NCI-H774 (cell line): ENCODE results near the gene B3GNT3.
"Not testable (repeated sequence)": the region's sequence is repeated elsewhere in the genome, so short reads cannot be mapped to it uniquely, and the experiment has no call there.

ENCODE experiments used
- DNase-seq: peaks from one replicate; lab custom pipeline; 2025; lab: John Stamatoyannopoulos, UW

Gene B3GNT3

GRCh38 chr19:17766543-17767131 lies 28.3 kb upstream of the B3GNT3 start:
- peak; percentile 28 for DNase-seq

DNA sequence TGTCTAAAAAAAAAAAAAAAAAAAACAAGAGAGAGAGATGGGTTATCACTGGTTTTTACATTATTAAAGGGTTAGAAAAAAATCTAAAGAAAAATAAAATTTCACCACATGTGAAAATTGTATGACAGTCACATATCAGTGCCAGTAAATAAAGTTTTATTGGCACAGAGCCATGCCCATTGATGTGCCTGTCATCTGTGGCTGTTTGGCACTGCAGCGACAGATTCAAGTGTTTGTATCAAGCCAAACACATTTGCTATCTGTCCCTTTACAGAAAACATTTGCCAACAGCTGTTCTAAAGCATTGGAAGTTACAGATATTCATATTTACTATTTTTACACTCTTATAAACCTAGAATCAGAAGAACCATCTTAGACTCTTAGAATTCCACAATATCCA lies 27.4 kb upstream of the B3GNT3 start:
- DNase-seq, result no peak

DNA sequence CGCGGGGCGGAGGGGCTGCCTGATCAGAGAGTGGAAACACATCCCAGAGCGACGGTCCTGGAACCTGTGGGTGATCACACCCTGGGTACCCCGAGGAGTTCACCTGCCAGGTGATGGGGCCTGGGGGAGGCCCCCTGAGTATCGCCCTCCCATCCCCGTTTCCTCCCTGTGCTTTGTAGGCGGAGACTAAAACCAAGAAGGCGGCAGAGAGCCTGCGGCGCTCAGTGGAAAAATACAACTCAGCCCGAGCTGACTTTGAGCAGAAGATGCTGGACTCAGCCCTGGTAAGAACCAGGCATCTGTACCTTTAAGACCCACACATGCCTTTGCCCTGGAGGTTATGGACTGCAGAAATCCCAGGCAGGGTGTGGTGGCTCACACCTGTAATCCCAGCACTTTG lies 24.3 kb upstream of the B3GNT3 start:
- DNase-seq, result no peak

DNA sequence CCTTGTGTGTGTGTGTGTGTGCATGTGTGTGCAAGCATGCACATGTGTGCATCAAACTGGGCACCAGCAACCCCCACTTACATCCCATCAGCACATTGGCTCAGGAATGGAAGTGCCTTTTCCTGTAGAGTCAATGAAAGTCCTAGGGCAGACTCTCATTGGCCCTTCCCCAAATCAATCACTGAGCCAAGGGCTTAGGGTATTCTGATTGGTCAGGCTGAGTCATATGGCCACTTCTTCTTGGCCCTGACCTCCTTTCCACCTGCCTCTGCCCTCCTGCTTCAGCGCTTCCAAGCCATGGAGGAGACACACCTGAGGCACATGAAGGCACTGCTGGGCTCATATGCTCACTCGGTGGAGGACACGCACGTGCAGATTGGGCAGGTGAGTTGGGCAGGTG lies 22.8 kb upstream of the B3GNT3 start:
- DNase-seq, result no peak

DNA sequence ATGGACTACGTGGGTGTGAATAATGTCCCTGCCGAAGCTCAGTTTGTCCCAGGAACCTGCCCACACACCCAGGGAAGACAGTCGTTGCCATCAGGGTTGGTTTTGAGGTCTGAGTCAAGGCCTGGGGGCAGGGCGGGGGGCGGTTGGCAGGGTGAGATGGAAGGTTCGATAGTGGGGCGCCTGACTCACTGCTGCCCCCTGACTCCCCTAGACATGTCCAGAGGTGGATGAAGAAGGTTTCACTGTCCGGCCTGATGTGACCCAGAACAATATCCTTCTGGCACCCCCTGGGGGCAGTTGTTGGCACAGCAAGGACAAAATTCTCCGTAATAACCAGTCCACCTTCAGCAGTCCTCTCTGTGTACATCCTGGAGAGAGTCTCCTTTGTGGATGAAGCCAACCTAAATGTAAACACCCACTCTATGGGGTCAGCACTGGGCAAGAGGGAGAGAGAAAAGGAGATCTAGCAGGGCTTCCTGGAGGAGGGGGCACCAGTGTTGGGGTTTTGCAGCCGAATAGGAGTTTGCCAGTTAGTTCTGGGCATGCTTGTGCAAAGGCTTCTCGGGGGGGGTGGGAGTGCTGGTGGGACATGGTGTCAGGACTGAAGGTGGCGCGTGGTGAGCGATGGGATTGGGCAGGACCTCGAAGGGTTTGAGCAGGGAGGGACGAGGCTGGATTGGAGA lies 19.6 kb upstream of the B3GNT3 start:
- DNase-seq, result no peak

DNA sequence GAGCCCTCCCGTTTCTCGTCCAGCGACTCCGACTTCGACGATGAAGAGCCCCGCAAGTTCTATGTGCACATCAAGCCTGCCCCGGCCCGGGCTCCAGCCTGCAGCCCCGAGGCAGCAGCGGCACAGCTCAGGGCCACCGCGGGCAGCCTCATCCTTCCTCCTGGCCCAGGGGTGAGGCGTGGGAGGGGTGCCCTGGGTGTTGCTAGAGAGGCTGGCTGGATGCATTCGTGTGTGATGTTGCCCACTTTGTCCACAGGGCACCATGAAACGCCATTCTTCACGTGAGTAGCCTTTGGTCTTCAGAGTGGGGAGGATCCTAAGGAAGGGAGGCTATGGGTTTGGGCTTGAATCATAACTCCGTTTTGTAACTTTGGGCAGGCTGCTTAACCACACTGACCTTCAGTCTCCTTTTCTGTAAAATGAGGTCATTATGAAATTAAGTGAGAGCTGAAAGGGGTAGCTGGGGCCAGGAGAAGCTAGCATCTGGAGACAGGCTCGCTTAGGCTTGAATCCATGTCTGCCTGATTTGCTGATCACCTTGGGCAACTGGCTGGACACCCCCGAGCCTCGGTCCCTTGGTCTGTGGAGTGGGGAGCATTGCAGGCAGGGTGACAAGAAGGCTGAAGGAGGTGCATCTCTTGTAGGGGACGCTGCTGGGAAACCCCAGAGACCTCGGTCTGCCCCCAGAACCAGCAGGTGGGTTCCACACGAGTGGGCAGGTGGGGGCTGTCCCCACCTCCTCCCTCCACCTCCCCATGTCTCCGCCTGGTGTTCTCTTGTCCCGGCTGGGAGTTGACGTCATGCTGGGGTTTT lies 18.7 kb upstream of the B3GNT3 start:
- no peak for DNase-seq

GRCh38 chr19:17777840-17778239 lies 17.1 kb upstream of the B3GNT3 start:
- DNase-seq, result not testable (repeated sequence)

DNA sequence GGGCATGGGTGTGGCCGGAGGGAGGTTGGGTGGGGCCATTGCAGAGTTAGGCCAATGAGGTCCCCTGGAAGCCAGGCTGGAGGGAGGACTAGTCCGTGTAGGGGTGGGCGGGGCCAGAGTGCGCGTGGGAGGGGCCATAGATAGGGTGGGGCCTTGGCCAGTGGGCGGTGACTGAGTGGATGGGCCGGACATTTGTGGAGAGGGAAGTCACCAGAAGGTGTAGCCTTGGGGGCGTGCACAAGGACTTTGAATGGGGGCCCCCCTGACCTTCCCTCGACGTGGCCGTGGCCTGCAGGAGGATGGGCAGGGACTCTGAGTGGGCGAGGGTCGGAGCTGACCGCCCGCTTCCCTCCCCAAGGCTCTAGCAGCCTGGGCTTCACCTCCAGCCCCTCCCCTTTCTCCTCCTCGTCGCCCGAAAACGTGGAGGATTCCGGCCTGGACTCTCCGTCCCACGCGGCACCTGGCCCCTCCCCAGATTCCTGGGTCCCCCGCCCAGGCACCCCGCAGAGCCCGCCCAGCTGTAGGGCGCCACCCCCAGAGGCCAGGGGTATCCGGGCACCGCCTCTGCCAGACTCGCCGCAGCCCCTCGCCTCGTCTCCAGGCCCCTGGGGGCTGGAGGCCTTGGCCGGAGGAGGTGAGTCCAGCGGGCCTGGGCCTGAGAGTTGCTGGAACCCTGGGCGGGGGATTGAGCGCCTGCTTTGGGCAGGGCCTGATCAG lies 16.5 kb upstream of the B3GNT3 start:
- peak; percentile 74 for DNase-seq

DNA sequence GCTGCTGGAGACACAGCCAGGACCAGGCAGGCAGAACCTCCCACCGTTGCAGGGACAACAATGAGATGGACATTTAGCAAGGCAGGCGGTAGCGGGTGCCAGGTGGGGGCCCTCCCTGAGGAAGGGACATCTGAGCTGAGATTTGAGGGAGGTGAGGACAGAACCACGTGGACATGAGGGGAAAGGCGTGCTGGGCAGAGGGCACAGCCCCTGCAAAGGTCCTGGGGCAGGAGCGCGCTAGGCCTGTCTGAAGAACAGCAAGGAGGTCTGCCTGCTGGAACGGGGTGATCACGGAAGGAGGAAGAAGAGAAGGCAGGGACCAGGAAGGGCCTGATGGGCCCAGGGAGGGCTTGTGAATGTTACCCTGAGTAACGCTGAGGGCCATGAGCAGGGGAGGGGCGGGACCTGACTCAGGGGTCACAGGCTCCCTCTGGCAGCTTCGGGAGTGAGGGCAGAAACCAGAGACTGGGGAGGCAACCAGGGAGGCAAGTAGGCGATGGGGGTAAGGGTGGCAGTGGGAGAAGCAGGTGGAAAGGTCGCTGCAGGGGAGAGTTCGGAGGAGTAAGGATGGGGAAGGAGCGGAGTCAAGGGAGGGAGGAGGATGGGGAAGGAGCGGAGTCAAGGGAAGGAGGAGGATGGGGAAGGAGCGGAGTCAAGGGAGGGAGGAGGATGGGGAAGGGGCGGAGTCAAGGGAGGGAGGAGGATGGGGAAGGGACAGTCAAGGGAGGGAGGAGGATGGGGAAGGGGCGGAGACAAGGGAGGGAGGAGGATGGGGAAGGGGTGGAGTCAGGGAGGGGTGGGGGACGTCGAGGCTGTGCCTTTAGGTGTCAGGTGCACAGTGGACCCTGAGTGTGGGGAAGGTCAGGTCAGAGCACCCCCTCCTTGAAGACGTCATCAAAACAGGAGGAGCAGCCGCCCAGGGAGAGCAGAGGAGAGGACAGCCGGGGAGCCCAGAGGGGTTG lies 15.7 kb upstream of the B3GNT3 start:
- no peak for DNase-seq

- DNase-seq, result no peak
Observed at GRCh38 chr19:17780781-17781180, 14.2 kb upstream of the B3GNT3 start.

DNA sequence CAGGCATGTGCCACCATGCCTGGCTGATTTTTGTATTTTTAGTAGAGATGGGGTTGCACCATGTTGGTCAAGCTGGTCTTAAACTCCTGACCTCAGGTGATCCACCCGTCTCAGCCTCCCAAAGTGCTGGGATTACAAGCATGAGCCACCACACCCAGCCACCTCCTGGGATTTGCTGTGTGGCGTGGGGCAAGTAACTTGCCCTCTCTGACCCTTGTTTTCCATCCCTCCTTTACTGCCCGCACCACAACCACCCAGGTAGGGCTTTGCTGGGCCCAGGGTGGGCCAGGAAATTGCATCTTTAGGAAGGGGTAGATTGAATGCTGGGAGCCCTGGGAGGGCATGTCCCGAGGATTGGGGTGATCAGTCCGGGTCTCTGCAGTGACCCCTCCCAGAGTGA lies 11.2 kb upstream of the B3GNT3 start:
- not testable (repeated sequence) for DNase-seq

DNA sequence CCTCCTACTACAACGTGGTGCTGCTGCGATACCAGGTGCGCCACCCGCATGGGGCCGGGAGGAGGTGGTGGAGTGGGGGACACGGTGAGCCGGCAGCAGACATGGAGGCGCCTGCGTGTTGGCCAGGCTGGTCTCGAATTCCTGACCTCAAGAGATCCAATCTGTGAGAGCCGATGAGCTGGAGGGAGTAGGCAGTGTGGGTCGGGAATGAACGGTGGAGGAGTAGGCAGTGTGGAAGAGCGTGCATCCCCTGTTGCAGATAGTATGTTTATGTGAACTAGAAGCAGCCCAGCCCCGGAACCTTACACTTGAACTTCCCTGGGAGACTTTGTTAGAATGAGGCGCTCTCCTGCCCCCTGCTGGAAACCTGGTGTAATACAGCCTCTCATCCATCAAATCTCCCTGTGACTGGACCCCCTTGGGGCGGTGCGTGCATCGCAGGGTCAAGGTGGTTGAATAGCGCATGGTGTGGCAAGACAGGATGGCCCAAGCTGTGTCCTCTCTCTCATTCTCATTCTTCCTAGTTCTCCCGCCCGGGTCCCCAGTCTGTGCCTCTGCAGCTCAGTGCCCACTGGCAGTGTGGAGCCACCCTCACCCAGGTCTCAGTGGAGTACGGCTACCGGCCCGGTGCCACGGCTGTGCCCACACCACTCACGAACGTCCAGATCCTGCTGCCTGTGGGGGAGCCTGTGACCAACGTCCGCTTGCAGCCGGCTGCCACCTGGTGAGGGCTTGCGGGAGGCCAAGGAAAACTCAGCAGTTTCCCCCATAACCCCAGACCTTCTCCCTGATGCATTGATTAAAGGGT lies 10.5 kb upstream of the B3GNT3 start:
- peak; percentile 56 for DNase-seq

- no peak for DNase-seq
Observed at GRCh38 chr19:17787274-17787913, 7.5 kb upstream of the B3GNT3 start.

- no peak for DNase-seq
Observed at GRCh38 chr19:17788632-17789031, 6.3 kb upstream of the B3GNT3 start.

GRCh38 chr19:17790059-17790780 lies 4.7 kb upstream of the B3GNT3 start:
- no peak for DNase-seq

- DNase-seq, result no peak
Observed at GRCh38 chr19:17794412-17794730, 567 bp upstream of the B3GNT3 start.

DNA sequence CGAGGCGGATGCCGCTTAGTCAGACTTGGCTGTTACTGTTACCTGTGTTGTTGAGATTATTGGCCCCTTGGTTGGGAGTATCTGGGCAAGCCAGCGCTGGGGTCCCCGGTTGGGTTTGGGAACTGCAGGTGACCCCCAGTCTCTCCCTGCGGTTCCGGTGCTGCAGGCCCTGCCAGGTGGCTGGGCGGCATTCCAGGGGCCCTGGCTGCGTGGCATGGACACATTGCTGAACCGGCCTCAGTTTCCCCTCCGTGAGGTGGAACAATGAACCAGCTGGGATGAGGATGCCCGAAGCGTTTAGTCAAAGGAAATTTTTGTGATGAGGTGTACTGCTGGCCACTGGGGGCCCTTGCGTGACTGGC lies 538 bp downstream of the B3GNT3 start:
- no peak for DNase-seq

- no peak for DNase-seq
Observed at GRCh38 chr19:17796013-17796837, 1.3 kb downstream of the B3GNT3 start.
